Placental epithelial cell (primary cell): ENCODE measurements around the gene GLYATL2. TPM values are rescaled to one million over a fixed set of nuclear protein-coding genes. Genes with fewer than 3 reads are reported as not detected.

Experiments
- total RNA-seq: library from RNA; depleted of rRNA; stranded (reverse); fragments of >200 nt; gene quantifications from 2 replicates; pipeline ENCODE4 v1.2.3, GENCODE V29; 2012

GLYATL2 gene, protein sequence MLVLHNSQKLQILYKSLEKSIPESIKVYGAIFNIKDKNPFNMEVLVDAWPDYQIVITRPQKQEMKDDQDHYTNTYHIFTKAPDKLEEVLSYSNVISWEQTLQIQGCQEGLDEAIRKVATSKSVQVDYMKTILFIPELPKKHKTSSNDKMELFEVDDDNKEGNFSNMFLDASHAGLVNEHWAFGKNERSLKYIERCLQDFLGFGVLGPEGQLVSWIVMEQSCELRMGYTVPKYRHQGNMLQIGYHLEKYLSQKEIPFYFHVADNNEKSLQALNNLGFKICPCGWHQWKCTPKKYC
- total RNA-seq: 0.22 TPM in 1 of 2 replicates, not detected in the other

DNA sequence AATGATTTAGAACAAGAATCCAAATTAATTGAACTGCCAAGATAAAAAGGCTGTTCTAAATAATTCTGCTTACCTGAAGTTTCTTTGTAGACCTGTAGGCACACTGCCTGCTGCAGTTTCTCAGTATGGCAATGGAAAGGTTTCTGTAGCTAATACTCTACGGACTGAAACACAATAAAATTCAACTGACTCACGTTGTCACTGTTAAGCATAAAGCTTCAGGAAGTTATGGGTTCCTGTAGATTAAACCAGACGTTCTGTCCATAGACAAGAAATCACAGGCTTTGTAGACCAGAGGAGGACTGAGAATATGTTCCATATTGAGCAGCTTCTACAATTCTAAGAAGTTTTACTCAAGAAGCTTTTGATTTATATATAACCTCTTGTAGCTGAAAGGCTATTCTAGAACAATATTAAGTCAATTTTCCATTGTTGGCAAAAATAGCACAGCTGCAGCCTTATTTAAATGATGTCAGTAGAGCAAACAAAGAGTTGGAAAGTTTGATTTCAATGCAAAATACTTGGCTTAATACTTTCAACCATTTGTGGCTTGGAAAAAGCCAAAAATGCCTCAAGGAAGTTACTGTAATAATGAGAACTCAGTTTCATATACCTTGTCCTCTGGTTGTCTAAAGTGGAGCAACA is at the start of gene GLYATL2:
Gene GLYATL2 (minus strand): TSS at position 344 of the 645 bp plus-strand sequence. CDS start 5,092 bp downstream, outside the sequence.

Other genes with a start within 250 kb of the GLYATL2 start
- gene CNTF, start 222.0 kb downstream of the GLYATL2 start, total RNA-seq: 1.6 and 2.5 TPM in 2 replicates
- gene GLYAT, start 112.8 kb downstream of the GLYATL2 start, total RNA-seq: 0.65 TPM in 1 of 2 replicates, not detected in the other
- 0.76 TPM in 1 of 2 replicates, not detected in the other for gene GLYATL1, start 94.8 kb upstream of the GLYATL2 start, total RNA-seq
- not detected in 2 replicates for gene GLYATL1B, start 241.6 kb upstream of the GLYATL2 start, total RNA-seq